HepG2 (cell line): ENCODE results near the gene CT45A7. TPM values are rescaled to one million over a fixed set of nuclear protein-coding genes. Genes with fewer than 3 reads are reported as not detected.
"Not testable (repeated sequence)": the region's sequence is repeated elsewhere in the genome, so short reads cannot be mapped to it uniquely, and the experiment has no call there.

Experiments used
- ATAC-seq: fragments of 200-7000 bp; cut with Tn5 transposase; 3 replicates; pipeline ENCODE4 v1.9.1; 2020; ENCODE audit warnings: mild to moderate bottlenecking, moderate library complexity
- Bru-seq: library from RNA; stranded (reverse); fragments of 400-500 nt; gene quantifications from one replicate; lab custom pipeline; 2021; lab: Mats Ljungman, UMichigan
- BruChase-seq, 2 experiments: library from RNA; stranded (reverse); fragments of 400-500 nt; gene quantifications; one replicate each; lab custom pipeline; 2021; lab: Mats Ljungman, UMichigan
- BruUV-seq: library from RNA; stranded (reverse); fragments of 400-500 nt; replicated peaks from 2 replicates; lab custom pipeline; 2021; lab: Mats Ljungman, UMichigan
- CTCF ChIA-PET: fragments of 300-600 bp; formaldehyde crosslinking; extraction: SDS; loops from one replicate; lab custom pipeline; 2021; ENCODE audit warnings: low total read pairs, inconsistent platforms, low intra/inter-chr PET ratio; lab: Yijun Ruan, JAX
- POLR2A ChIA-PET: fragments of 350-600 bp; sonication (Branson Sonifier 250); formaldehyde crosslinking; loops from one replicate; lab custom pipeline; 2020; ENCODE audit warnings: antibody characterized with exemption, inconsistent platforms; lab: Yijun Ruan, JAX
- DNase-seq: peaks from one replicate; pipeline ENCODE4 v3.0.0-alpha.2; 2015; ENCODE audit warnings: low spot score
- FAIRE-seq: peaks from 3 replicates; lab custom pipeline; 2011; peaks lifted over from hg19 to GRCh38; lab: Jason Lieb, UNC
- H2AFZ ChIP-seq: one replicate; pipeline ENCODE4 v1.6.1; 2011; ENCODE audit warnings: low read length, inconsistent platforms
- H3K27ac ChIP-seq: fragments of 300-600 bp; 3 replicates; pipeline ENCODE4 v1.8.0; 2011; ENCODE audit warnings: mixed run types, mild to moderate bottlenecking, mixed read lengths, low read length, inconsistent platforms; ENCODE audit not compliant: insufficient read depth; ENCODE audit errors: extremely low read length
- H3K27me3 ChIP-seq, 2 experiments: fragments of 200-600 bp in 1 of 2; 2 replicates in 1 of 2; 3 replicates in 1 of 2; pipeline versions ENCODE4 v1.6.0 to v1.8.0; 2011; ENCODE audit warnings: low read length in 2 of 2, mild to moderate bottlenecking in 2 of 2, moderate library complexity in 2 of 2, inconsistent platforms in 1 of 2; ENCODE audit not compliant: insufficient read depth in 2 of 2, control insufficient read depth in 1 of 2
- H3K36me3 ChIP-seq, 2 experiments: fragments of 200-600 bp in 1 of 2; replicated peaks in 1 of 2; 2 replicates in 1 of 2; 3 replicates in 1 of 2; pipeline versions ENCODE4 v1.5.1 to v1.8.0; 2011; ENCODE audit warnings: low read length in 2 of 2, inconsistent platforms in 1 of 2; ENCODE audit not compliant: insufficient read depth in 2 of 2, control insufficient read depth in 1 of 2
- H3K4me1 ChIP-seq: 2 replicates; pipeline ENCODE4 v1.5.1; 2012; ENCODE audit warnings: low read length, inconsistent platforms; ENCODE audit not compliant: insufficient read depth
- H3K4me2 ChIP-seq: 2 replicates; pipeline ENCODE4 v1.6.0; 2011; ENCODE audit warnings: low read depth, low read length, inconsistent platforms
- H3K4me3 ChIP-seq, 3 experiments: fragments of 200-600 bp in 1 of 3; sonication (generic), shearing (Covaris generic) in 1 of 3; replicated peaks in 1 of 3; 2 replicates each; pipeline ENCODE4 v1.5.1; 2011 to 2016; ENCODE audit warnings: low read length in 3 of 3, inconsistent platforms in 2 of 3, low read depth in 2 of 3, mild to moderate bottlenecking in 2 of 3, control low read depth in 1 of 3, mixed read lengths in 1 of 3; ENCODE audit not compliant: insufficient read depth in 1 of 3
- H3K79me2 ChIP-seq: one replicate; pipeline ENCODE4 v1.6.1; 2011; ENCODE audit warnings: low read length, inconsistent platforms; ENCODE audit not compliant: insufficient read depth
- H3K9ac ChIP-seq: 2 replicates; pipeline ENCODE4 v1.6.0; 2011; ENCODE audit warnings: mild to moderate bottlenecking, low read depth, low read length, inconsistent platforms; ENCODE audit not compliant: insufficient read depth
- H3K9me3 ChIP-seq: 2 replicates; pipeline ENCODE4 v1.5.1; 2012; ENCODE audit warnings: mild to moderate bottlenecking, low read length
- H4K20me1 ChIP-seq: 2 replicates; pipeline ENCODE4 v1.6.0; 2011; ENCODE audit warnings: inconsistent platforms, mild to moderate bottlenecking, low read length, moderate library complexity; ENCODE audit not compliant: insufficient read depth
- WGBS: methylation state at CpG from one replicate; pipeline ENCODE4 v1.1.6; 2017; ENCODE audit warnings: low lambda C conversion rate; 5-methylcytosine and 5-hydroxymethylcytosine counted together
- in situ Hi-C: cut with HindIII; loops from 2 replicates; pipeline ENCODE4 v1.10.0; 2017; ENCODE audit warnings: low pct_unique_long_range_greater_than_20kb; ENCODE audit not compliant: extremely low pct_ligation_motif_present
- intact Hi-C: fragments of 100-400 bp; cut with micrococcal nuclease; formaldehyde crosslinking; loops from one replicate; pipeline ENCODE4 v1.10.0; 2022; ENCODE audit not compliant: unreplicated experiment
- long read RNA-seq, 2 experiments: library from RNA in 1 of 2; library from polyadenylated mRNA in 1 of 2; stranded (forward) in 1 of 2; unstranded in 1 of 2; transcript quantifications; one replicate each; pipeline ENCODE4 v2.0.0, GENCODE V29; 2019 to 2022
- polyA minus RNA-seq, 3 experiments: library from RNA; depleted of rRNA, polyadenylated mRNA; stranded (reverse); fragments of >200 nt; gene quantifications; 2 replicates each; pipeline ENCODE4 v1.2.3, GENCODE V29; 2011; ENCODE audit warnings: low replicate concordance in 1 of 3
- polyA plus RNA-seq, 8 experiments: library from polyadenylated mRNA; depleted of rRNA in 3 of 8; stranded (reverse) in 7 of 8; unstranded in 1 of 8; fragments of >200 nt; fragmentation: Illumina TruSeq in 4 of 8; extraction: Trizol in 4 of 8; gene quantifications; 2 replicates each; pipeline versions ENCODE4 v1.2.1 to v1.2.3, GENCODE V29; 2011 to 2016; ENCODE audit warnings: low read depth in 4 of 8, missing spikeins in 1 of 8, mixed read lengths in 1 of 8; ENCODE audit not compliant: insufficient read depth in 1 of 8
- total RNA-seq, 5 experiments: library from RNA; depleted of rRNA; stranded (reverse); fragments of >200 nt; fragmentation: Illumina TruSeq; extraction: Trizol; gene quantifications; 2 replicates each; pipeline ENCODE4 v1.2.3, GENCODE V29; 2016; ENCODE audit warnings: low read depth in 1 of 5

CT45A7 gene, protein sequence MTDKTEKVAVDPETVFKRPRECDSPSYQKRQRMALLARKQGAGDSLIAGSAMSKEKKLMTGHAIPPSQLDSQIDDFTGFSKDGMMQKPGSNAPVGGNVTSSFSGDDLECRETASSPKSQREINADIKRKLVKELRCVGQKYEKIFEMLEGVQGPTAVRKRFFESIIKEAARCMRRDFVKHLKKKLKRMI
- total RNA-seq (2016; rRNA removed; fragmentation: Illumina TruSeq; extraction: Trizol) (not detected in 2 replicates), polyA plus RNA-seq (2011; rRNA removed) (not detected in 2 replicates), polyA minus RNA-seq (2011; rRNA and poly(A)+ RNA removed; ENCODE audit: low replicate concordance) (not detected in 2 replicates), Bru-seq, nascent RNA (not detected), BruChase-seq, experiment 1, labeled RNA remaining after a 6-hour chase (not detected), BruChase-seq, experiment 2, labeled RNA remaining after a 2-hour chase (not detected)
- total RNA-seq (2016; cell fraction: cytosol; rRNA removed; fragmentation: Illumina TruSeq; extraction: Trizol; ENCODE audit: low read depth), result not detected in 2 replicates
- not detected in 2 replicates for total RNA-seq (2016; cell fraction: insoluble cytoplasmic fraction; rRNA removed; fragmentation: Illumina TruSeq; extraction: Trizol)
- not detected in 2 replicates for total RNA-seq (2016; cell fraction: membrane; rRNA removed; fragmentation: Illumina TruSeq; extraction: Trizol)
- total RNA-seq (2016; cell fraction: nucleus; rRNA removed; fragmentation: Illumina TruSeq; extraction: Trizol), result not detected in 2 replicates
- not detected in 2 replicates for polyA plus RNA-seq (2011; cell fraction: cytosol; rRNA removed)
- not detected in 2 replicates for polyA plus RNA-seq (2011; cell fraction: nucleus; rRNA removed)
- not detected in 2 replicates for polyA plus RNA-seq (2012)
- not detected in 2 replicates for polyA plus RNA-seq (2016; cell fraction: cytosol; fragmentation: Illumina TruSeq; extraction: Trizol; ENCODE audit: low read depth)
- not detected in 2 replicates for polyA plus RNA-seq (2016; cell fraction: insoluble cytoplasmic fraction; fragmentation: Illumina TruSeq; extraction: Trizol; ENCODE audit: low read depth)
- polyA plus RNA-seq (2016; cell fraction: membrane; fragmentation: Illumina TruSeq; extraction: Trizol; ENCODE audit: low read depth), result not detected in 2 replicates
- polyA plus RNA-seq (2016; cell fraction: nucleus; fragmentation: Illumina TruSeq; extraction: Trizol; ENCODE audit: insufficient read depth, low read depth), result not detected in 2 replicates
- polyA minus RNA-seq (2011; cell fraction: cytosol; rRNA and poly(A)+ RNA removed), result not detected in 2 replicates
- not detected in 2 replicates for polyA minus RNA-seq (2011; cell fraction: nucleus; rRNA and poly(A)+ RNA removed)
- long read RNA-seq, experiment 1, result 0 reads
- long read RNA-seq, experiment 2, result 0 reads

GRCh38 chrX:135837180-135837579, at the start of gene CT45A7:
Gene CT45A7, minus strand, starts transcription at chrX:135837280. Its CDS starts 3,747 bp downstream, at chrX:135833533.
- H3K9ac ChIP-seq, in situ Hi-C loops, ATAC-seq, H3K9me3 ChIP-seq, POLR2A ChIA-PET, H4K20me1 ChIP-seq, CTCF ChIA-PET, H3K4me1 ChIP-seq, intact Hi-C loops, H3K4me2 ChIP-seq, H3K27me3 ChIP-seq, H2AFZ ChIP-seq, H3K27ac ChIP-seq, FAIRE-seq, BruUV-seq, H3K36me3 ChIP-seq, DNase-seq, H3K4me3 ChIP-seq, H3K79me2 ChIP-seq: not testable (repeated sequence)
- no CpG with 5 or more reads among the region's 17 CpGs for WGBS

DNA sequence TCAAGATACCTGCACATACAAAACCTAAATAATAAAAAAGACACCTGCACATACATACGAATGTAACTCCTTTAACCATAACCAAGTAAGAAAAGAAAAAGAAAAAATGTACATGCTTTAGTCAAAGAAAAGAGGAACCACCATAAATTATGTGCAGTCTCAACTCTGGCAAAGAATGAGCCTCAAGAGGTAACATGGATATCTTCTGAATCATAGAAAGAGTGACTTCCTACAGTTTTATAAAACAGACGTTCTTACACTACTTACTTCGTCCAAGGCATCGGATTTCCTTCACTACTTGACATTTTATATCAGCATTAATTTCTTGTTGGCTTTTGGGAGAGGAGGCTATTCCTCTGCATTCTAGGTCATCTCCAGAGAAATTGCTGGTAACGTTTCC, 45.7 kb upstream of the CT45A7 start:
- H3K36me3 ChIP-seq, H4K20me1 ChIP-seq, BruUV-seq, H3K27ac ChIP-seq, DNase-seq, H3K27me3 ChIP-seq, H3K4me1 ChIP-seq, CTCF ChIA-PET, H3K9me3 ChIP-seq, H3K79me2 ChIP-seq, FAIRE-seq, intact Hi-C loops, in situ Hi-C loops, H3K9ac ChIP-seq, ATAC-seq, H2AFZ ChIP-seq, H3K4me3 ChIP-seq, H3K4me2 ChIP-seq, POLR2A ChIA-PET: not testable (repeated sequence)
- 4% methylated on average over 4 of the region's 5 CpGs for WGBS

- H3K9me3 ChIP-seq, H3K79me2 ChIP-seq, H4K20me1 ChIP-seq, BruUV-seq, ATAC-seq, H3K4me1 ChIP-seq, H3K4me2 ChIP-seq, in situ Hi-C loops, H2AFZ ChIP-seq, CTCF ChIA-PET, H3K9ac ChIP-seq, POLR2A ChIA-PET, intact Hi-C loops, H3K36me3 ChIP-seq, H3K27ac ChIP-seq, DNase-seq, H3K4me3 ChIP-seq, FAIRE-seq, H3K27me3 ChIP-seq: not testable (repeated sequence)
- no CpG with 5 or more reads among the region's 17 CpGs for WGBS
Measured at GRCh38 chrX:135871712-135872111, 34.6 kb upstream of the CT45A7 start, which contains the start of gene CT45A9. Gene CT45A9, minus strand, starts transcription at chrX:135871812. Its CDS starts 3,751 bp downstream, at chrX:135868061.
